Esophagus squamous epithelium (tissue), 4 donors: ENCODE data around the gene SLAMF6.
"Not testable (repeated sequence)": the region's sequence is repeated elsewhere in the genome, so short reads cannot be mapped to it uniquely, and the experiment has no call there.

ENCODE experiments used
- POLR2A ChIP-seq, 4 donors: fragments of 450-650 bp; IDR thresholded peaks; one replicate each; pipeline ENCODE4 v1.6.1; 2017; ENCODE audit warnings: antibody characterized with exemption in 4 of 4, mild to moderate bottlenecking in 4 of 4, moderate library complexity in 3 of 4
- TF ChIP-seq, protein P1 (sequence below), 6 experiments: fragments of 450-650 bp in 4 of 6; fragments of 200-600 bp in 2 of 6; sonication (generic) in 2 of 6; IDR thresholded peaks; one replicate each; pipeline ENCODE4 v1.5.1; 2016 to 2019; ENCODE audit warnings: antibody characterized with exemption in 6 of 6, mild to moderate bottlenecking in 4 of 6, moderate library complexity in 4 of 6

DNA sequence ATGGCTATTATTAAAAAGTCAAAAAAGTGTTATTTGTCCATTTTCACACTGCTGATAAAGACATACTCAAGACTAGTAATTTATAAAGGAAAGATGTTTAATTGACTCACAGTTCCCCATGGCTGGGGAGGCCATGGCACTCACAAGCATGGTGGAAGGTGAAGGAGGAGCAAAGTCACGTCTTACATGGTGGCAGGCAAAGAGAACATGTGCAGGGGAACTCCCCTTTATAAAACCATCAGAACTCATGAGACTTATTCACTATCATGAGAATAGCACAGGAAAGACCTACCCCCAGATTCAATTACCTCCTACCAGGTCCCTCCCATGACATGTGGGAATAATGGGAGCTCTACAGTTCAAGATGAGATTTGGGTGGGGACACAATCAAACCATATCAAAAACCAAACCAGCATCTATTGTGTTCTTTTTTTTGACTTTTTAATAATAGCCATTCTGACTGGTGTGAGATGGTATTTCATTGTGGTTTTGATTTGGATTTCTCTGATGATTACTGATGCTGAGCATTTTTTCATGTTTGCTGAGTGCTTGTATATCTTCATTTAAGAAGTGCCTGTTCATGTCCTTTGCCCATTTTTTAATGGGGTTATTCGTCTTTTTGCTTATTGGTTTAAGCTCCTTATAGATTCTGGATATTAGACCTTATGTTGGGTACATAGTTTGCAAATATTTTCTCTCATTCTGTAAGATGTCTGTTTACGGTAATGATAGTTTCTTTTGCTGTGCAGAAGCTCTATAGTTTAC is 24.6 kb downstream of the SLAMF6 start:
- TF ChIP-seq POLR2A (IDR thresholded peaks at IDR 0.05): not testable (repeated sequence)
- TF ChIP-seq, protein P1, sequence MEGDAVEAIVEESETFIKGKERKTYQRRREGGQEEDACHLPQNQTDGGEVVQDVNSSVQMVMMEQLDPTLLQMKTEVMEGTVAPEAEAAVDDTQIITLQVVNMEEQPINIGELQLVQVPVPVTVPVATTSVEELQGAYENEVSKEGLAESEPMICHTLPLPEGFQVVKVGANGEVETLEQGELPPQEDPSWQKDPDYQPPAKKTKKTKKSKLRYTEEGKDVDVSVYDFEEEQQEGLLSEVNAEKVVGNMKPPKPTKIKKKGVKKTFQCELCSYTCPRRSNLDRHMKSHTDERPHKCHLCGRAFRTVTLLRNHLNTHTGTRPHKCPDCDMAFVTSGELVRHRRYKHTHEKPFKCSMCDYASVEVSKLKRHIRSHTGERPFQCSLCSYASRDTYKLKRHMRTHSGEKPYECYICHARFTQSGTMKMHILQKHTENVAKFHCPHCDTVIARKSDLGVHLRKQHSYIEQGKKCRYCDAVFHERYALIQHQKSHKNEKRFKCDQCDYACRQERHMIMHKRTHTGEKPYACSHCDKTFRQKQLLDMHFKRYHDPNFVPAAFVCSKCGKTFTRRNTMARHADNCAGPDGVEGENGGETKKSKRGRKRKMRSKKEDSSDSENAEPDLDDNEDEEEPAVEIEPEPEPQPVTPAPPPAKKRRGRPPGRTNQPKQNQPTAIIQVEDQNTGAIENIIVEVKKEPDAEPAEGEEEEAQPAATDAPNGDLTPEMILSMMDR (IDR thresholded peaks at IDR 0.05): not testable (repeated sequence)
